B cell (primary cell): ENCODE data around the gene THUMPD3. TPM values are rescaled to one million over a fixed set of nuclear protein-coding genes. Genes with fewer than 3 reads are reported as not detected.
A peak's percentile ranks its signal among the peaks of the same experiment; 100 is the strongest.

ENCODE experiments used
- ATAC-seq: fragments of 200-7000 bp; cut with Tn5 transposase; one replicate; pipeline ENCODE4 v1.10.0; 2021; ENCODE audit warnings: low read depth, mild to moderate bottlenecking, moderate number of reproducible peaks, moderate library complexity
- CTCF ChIA-PET: fragments of 350-600 bp; sonication (Branson Sonifier 250); formaldehyde crosslinking; loops from one replicate; lab custom pipeline; 2021; ENCODE audit warnings: antibody characterized with exemption, inconsistent platforms; lab: Charles Lee
- POLR2A ChIA-PET: fragments of 350-600 bp; sonication (Branson Sonifier 250); formaldehyde crosslinking; loops from one replicate; lab custom pipeline; 2021; ENCODE audit warnings: antibody characterized with exemption; lab: Charles Lee
- DNase-seq: peaks from one replicate; pipeline ENCODE4 v3.0.0; 2013
- H2AFZ ChIP-seq: 2 replicates; pipeline ENCODE4 v1.6.1; 2012; ENCODE audit warnings: mild to moderate bottlenecking, low read depth, low read length; ENCODE audit not compliant: insufficient read depth, poor library complexity, severe bottlenecking
- H3K27ac ChIP-seq, 2 donors: 1 replicate in 1 of 2; 2 replicates in 1 of 2; pipeline ENCODE4 v1.5.1; 2012 to 2013; ENCODE audit warnings: low read length in 2 of 2, mild to moderate bottlenecking in 2 of 2, moderate library complexity in 1 of 2
- H3K27me3 ChIP-seq, 4 experiments: fragments of 200-600 bp in 1 of 4; sonication (generic) in 1 of 4; replicated peaks in 1 of 4; 1 replicate in 2 of 4; 2 replicates in 2 of 4; pipeline versions ENCODE4 v1.6.1 to v1.7.0; 2013 to 2016; ENCODE audit warnings: low read length in 3 of 4, mild to moderate bottlenecking in 2 of 4, mixed read lengths in 1 of 4, moderate library complexity in 1 of 4; ENCODE audit not compliant: insufficient read depth in 4 of 4, control insufficient read depth in 3 of 4; ENCODE audit errors: control extremely low read depth in 1 of 4
- H3K36me3 ChIP-seq, 2 experiments: replicated peaks in 1 of 2; 1 replicate in 1 of 2; 2 replicates in 1 of 2; pipeline versions ENCODE4 v1.6.1 to v1.7.1; 2013; ENCODE audit warnings: low read length in 1 of 2; ENCODE audit not compliant: insufficient read depth in 2 of 2, control insufficient read depth in 1 of 2; ENCODE audit errors: control extremely low read depth in 1 of 2, extremely low read depth in 1 of 2
- H3K4me1 ChIP-seq, 2 donors: fragments of 200-600 bp in 1 of 2; sonication (generic) in 1 of 2; 1 replicate in 1 of 2; 2 replicates in 1 of 2; pipeline versions ENCODE4 v1.5.1 to v1.6.1; 2013 to 2017; ENCODE audit warnings: low read length in 2 of 2; ENCODE audit not compliant: control insufficient read depth in 2 of 2, insufficient read depth in 2 of 2
- H3K4me2 ChIP-seq: replicated peaks from 2 replicates; pipeline ENCODE3; 2012; ENCODE audit warnings: mild to moderate bottlenecking, low read depth, low read length; ENCODE audit not compliant: poor library complexity, severe bottlenecking
- H3K4me3 ChIP-seq, 5 experiments: fragments of 200-600 bp in 1 of 5; sonication (generic) in 1 of 5; 1 replicate in 3 of 5; 2 replicates in 2 of 5; pipeline versions ENCODE4 v1.5.1 to v1.7.0; 2011 to 2016; ENCODE audit warnings: low read length in 4 of 5, mild to moderate bottlenecking in 4 of 5, low read depth in 2 of 5, control low read depth in 1 of 5, moderate library complexity in 1 of 5; ENCODE audit not compliant: insufficient read depth in 1 of 5; ENCODE audit errors: control extremely low read depth in 1 of 5, extremely low read depth in 1 of 5
- H3K79me2 ChIP-seq: fragments of 200-600 bp; sonication (generic); one replicate; pipeline ENCODE4 v1.6.0; 2016; ENCODE audit warnings: low read length; ENCODE audit not compliant: control insufficient read depth, insufficient read depth
- H3K9ac ChIP-seq: fragments of 200-600 bp; sonication (generic); 2 replicates; pipeline ENCODE4 v1.6.1; 2017; ENCODE audit warnings: mild to moderate bottlenecking, low read length, moderate library complexity
- H3K9me3 ChIP-seq, 3 donors: one replicate each; pipeline versions ENCODE4 v1.6.1 to v1.7.1; 2013; ENCODE audit warnings: low read length in 2 of 3; ENCODE audit not compliant: control insufficient read depth in 2 of 3, insufficient read depth in 1 of 3; ENCODE audit errors: control extremely low read depth in 1 of 3
- H4K20me1 ChIP-seq: 2 replicates; pipeline ENCODE4 v1.6.0; 2012; ENCODE audit warnings: mild to moderate bottlenecking, low read length; ENCODE audit not compliant: insufficient read depth, control insufficient read depth, poor library complexity, severe bottlenecking
- H3K27ac Mint-ChIP-seq: one replicate; pipeline ENCODE4 v1.8.0; 2021; ENCODE audit warnings: mixed read lengths
- H3K27me3 Mint-ChIP-seq: one replicate; pipeline ENCODE4 v1.8.0; 2021; ENCODE audit warnings: mixed read lengths
- H3K4me1 Mint-ChIP-seq: one replicate; pipeline ENCODE4 v1.8.0; 2021; ENCODE audit warnings: mixed read lengths
- H3K4me3 Mint-ChIP-seq: one replicate; pipeline ENCODE4 v1.8.0; 2021; ENCODE audit warnings: mixed read lengths
- H3K9me3 Mint-ChIP-seq: one replicate; pipeline ENCODE4 v1.8.0; 2022; ENCODE audit warnings: mixed read lengths; ENCODE audit not compliant: insufficient read depth
- CTCF ChIP-seq: fragments of 200-600 bp; IDR thresholded peaks from one replicate; pipeline ENCODE4 v1.8.0; 2022; ENCODE audit warnings: antibody characterized with exemption, mild to moderate bottlenecking
- EZH2 ChIP-seq: IDR thresholded peaks from 2 replicates; pipeline ENCODE4 v1.6.1; 2012; ENCODE audit warnings: borderline replicate concordance, low read depth, mild to moderate bottlenecking, moderate library complexity, low read length; ENCODE audit not compliant: insufficient read depth, poor library complexity, severe bottlenecking
- WGBS: methylation state at CpG from one replicate; pipeline ENCODE4 v1.1.5; 2013; ENCODE audit warnings: missing lambda C conversion rate; ENCODE audit not compliant: insufficient coverage; 5-methylcytosine and 5-hydroxymethylcytosine counted together
- intact Hi-C: fragments of 100-400 bp; cut with micrococcal nuclease; formaldehyde crosslinking; loops from one replicate; pipeline ENCODE4 v1.10.0; 2022
- polyA plus RNA-seq: library from polyadenylated mRNA; depleted of rRNA; stranded (reverse); fragments of >200 nt; gene quantifications from 2 replicates; pipeline ENCODE4 v1.2.3, GENCODE V29; 2012
- total RNA-seq, 2 donors: library from RNA; stranded (reverse); fragments of 120-200 nt in 1 of 2; gene quantifications; 1 replicate in 1 of 2; 2 replicates in 1 of 2; pipeline versions ENCODE4 v1.2.3 to v1.2.4, GENCODE V29; 2013 to 2022

The THUMPD3 gene
- total and polyA plus RNA-seq, 2 donors (not counting 1 experiment from before 2014, with no cell fraction given): 10.1 to 32.1 TPM

- H3K9me3 Mint-ChIP-seq: no peaks in the 10 kb centered on the region
- no peak for ATAC-seq
- Histone ChIP-seq H3K79me2 (no peaks in the 10 kb centered on the region), H3K27me3 (no peaks in the 10 kb centered on the region), H4K20me1 (no peaks in the 10 kb centered on the region), H3K36me3 (no peaks in the 10 kb centered on the region), H3K9me3 (no peaks in the 10 kb centered on the region), H3K27ac (no peak overlapping the region), H3K4me1 (peaks cover 17 to 23% of the 10 kb centered on the region in 2 donors), H3K4me2 (no peak overlapping the region), H2AFZ (no peak overlapping the region), H3K9ac (no peak overlapping the region), H3K4me3 (no peak overlapping the region)
- ChIA-PET POLR2A (no interaction called here), CTCF (interaction anchor here (0.7 to 3.9 kb wide), 7 partner anchors 11 to 369 kb away, joined by 4 to 63 read pairs (median 11); partner anchors contain the start of gene THUMPD3)
- DNase-seq: no peak
- H3K27ac Mint-ChIP-seq: no peak overlapping the region
- peaks cover 26% of the 10 kb centered on the region for H3K4me1 Mint-ChIP-seq
- no peaks in the 10 kb centered on the region for H3K27me3 Mint-ChIP-seq
- 90% methylated on average over 2 of the region's 3 CpGs for WGBS
- no peak overlapping the region for H3K4me3 Mint-ChIP-seq
- no peak for TF ChIP-seq CTCF
- TF ChIP-seq EZH2: no peak
- intact Hi-C loops: loop anchor here (2.0 to 5.0 kb wide), 2 partner anchors 101 to 301 kb away; no protein-coding TSS in a partner anchor
These were observed 11.1 kb upstream of the THUMPD3 start for GRCh38 chr3:9351709-9352126.

DNA sequence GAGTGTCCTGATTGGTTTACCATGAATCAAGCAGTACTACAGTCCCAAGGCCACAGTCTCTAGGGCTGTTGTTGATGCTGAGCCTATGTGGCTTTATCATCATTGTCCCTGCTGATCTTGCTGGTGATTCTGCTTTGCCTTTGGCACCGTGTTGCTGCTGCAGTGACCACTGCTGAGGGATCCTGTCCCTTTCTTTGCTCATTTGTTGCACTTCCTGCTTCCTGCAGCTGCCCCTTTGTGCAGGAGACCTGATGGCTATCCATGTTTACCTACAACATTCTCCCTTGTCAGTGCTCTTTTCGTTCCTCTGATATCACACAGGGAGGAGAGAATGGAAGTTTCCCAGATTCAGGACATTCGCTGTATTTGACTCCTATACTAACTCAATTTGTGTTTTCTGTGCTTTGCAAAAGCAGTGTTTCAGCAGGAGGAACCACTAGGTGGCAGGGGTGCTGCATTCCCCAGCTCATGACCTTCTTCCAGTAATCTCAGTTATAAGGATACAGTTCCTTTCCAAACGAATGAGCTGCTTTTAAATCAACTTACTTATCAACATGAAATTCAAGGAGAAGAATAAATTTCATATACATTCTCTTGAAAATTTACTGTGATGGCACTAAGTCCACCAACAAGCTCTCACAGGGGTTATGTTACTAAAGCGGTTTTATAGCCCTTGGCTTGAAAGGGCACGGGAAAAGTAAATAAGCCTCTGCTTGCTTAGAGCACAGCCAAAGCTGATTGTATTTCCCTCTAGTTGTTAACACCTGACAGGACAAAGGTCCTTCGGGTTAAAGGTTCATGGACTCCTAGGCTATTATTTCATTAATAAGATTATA is 9.7 kb upstream of the THUMPD3 start:
- no peak overlapping the region for H3K4me3 Mint-ChIP-seq
- no peak overlapping the region for H3K9ac ChIP-seq
- H3K27ac Mint-ChIP-seq: no peak overlapping the region
- no peak overlapping the region for H3K4me2 ChIP-seq
- peak; percentile 88 for TF ChIP-seq CTCF
- TF ChIP-seq EZH2: no peak
- 50% methylated on average over 2 of the region's 7 CpGs for WGBS
- no peaks in the 10 kb centered on the region for H3K27me3 ChIP-seq
- peak; percentile 44 for ATAC-seq
- H3K36me3 ChIP-seq: no peaks in the 10 kb centered on the region
- no peaks in the 10 kb centered on the region for H3K27me3 Mint-ChIP-seq
- H3K4me3 ChIP-seq: no peak overlapping the region
- peak overlapping the region in 1 of 2 donors; percentile 74 for H3K27ac ChIP-seq
- intact Hi-C loops: loop anchor here (1.0 to 5.0 kb wide), 5 partner anchors 10 to 300 kb away; partner anchors contain the start of gene THUMPD3
- ChIA-PET POLR2A (no interaction called here), CTCF (interaction anchor here (0.7 to 3.9 kb wide), 38 partner anchors 10 to 593 kb away, joined by 3 to 63 read pairs (median 4); partner anchors contain the start of gene THUMPD3)
- H3K79me2 ChIP-seq: no peaks in the 10 kb centered on the region
- H3K4me1 ChIP-seq: peaks cover 17 to 23% of the 10 kb centered on the region in 2 donors
- no peaks in the 10 kb centered on the region for H3K9me3 Mint-ChIP-seq
- H3K9me3 ChIP-seq: no peaks in the 10 kb centered on the region
- H2AFZ ChIP-seq: peak overlapping the region; percentile 47
- no peaks in the 10 kb centered on the region for H4K20me1 ChIP-seq
- H3K4me1 Mint-ChIP-seq: peaks cover 26% of the 10 kb centered on the region
- peak; percentile 71 for DNase-seq
